Measurements from ENCODE around the gene LOXHD1. TPM values are rescaled to one million over a fixed set of nuclear protein-coding genes. Genes with fewer than 3 reads are reported as not detected.

LOXHD1 gene
- total RNA-seq, 1 donor, result 0.63 TPM

- Histone ChIP-seq H3K9me3 (ENCODE audit: low read depth, low read length) (no peaks in the 10 kb centered on the region), H3K27me3 (ENCODE audit: insufficient read depth, low read length) (no peaks in the 10 kb centered on the region), H3K4me3 (ENCODE audit: low read length) (no peak overlapping the region), H3K4me1 (ENCODE audit: insufficient read depth, low read length) (no peaks in the 10 kb centered on the region)
These were observed 24.0 kb upstream of the LOXHD1 start for GRCh38 chr18:46680784-46681695.

GRCh38 chr18:46679846-46680598 is 23.0 kb upstream of the LOXHD1 start:
- no peaks in the 10 kb centered on the region for H3K9me3 ChIP-seq (ENCODE audit: low read depth, low read length)

GRCh38 chr18:46678785-46679399 is 21.9 kb upstream of the LOXHD1 start:
- Histone ChIP-seq H3K4me3 (ENCODE audit: low read length) (no peak overlapping the region), H3K9me3 (ENCODE audit: low read depth, low read length) (no peaks in the 10 kb centered on the region), H3K4me1 (ENCODE audit: insufficient read depth, low read length) (no peaks in the 10 kb centered on the region), H3K27me3 (ENCODE audit: insufficient read depth, low read length) (no peaks in the 10 kb centered on the region)

More at GRCh38 chr18:46679846-46680598, 23.0 kb upstream of the LOXHD1 start:
- Histone ChIP-seq H3K4me3 (ENCODE audit: low read length) (no peak overlapping the region), H3K4me1 (ENCODE audit: insufficient read depth, low read length) (no peaks in the 10 kb centered on the region), H3K27me3 (ENCODE audit: insufficient read depth, low read length) (no peaks in the 10 kb centered on the region)

GRCh38 chr18:46678041-46678440 is 21.0 kb upstream of the LOXHD1 start:
- Histone ChIP-seq H3K4me1 (ENCODE audit: insufficient read depth, low read length) (no peaks in the 10 kb centered on the region), H3K27me3 (ENCODE audit: insufficient read depth, low read length) (no peaks in the 10 kb centered on the region), H3K9me3 (ENCODE audit: low read depth, low read length) (no peaks in the 10 kb centered on the region), H3K4me3 (ENCODE audit: low read length) (no peak overlapping the region)

- Histone ChIP-seq H3K27me3 (ENCODE audit: insufficient read depth, low read length) (no peaks in the 10 kb centered on the region), H3K4me3 (ENCODE audit: low read length) (no peak overlapping the region), H3K9me3 (ENCODE audit: low read depth, low read length) (no peaks in the 10 kb centered on the region), H3K4me1 (ENCODE audit: insufficient read depth, low read length) (no peaks in the 10 kb centered on the region)
These were observed 20.6 kb upstream of the LOXHD1 start for GRCh38 chr18:46677611-46678010.

GRCh38 chr18:46676182-46676835 is 19.3 kb upstream of the LOXHD1 start:
- H3K4me3 ChIP-seq (ENCODE audit: low read length), result no peak overlapping the region
- H3K9me3 ChIP-seq (ENCODE audit: low read depth, low read length), result no peaks in the 10 kb centered on the region
- no peaks in the 10 kb centered on the region for H3K27me3 ChIP-seq (ENCODE audit: insufficient read depth, low read length)
- H3K4me1 ChIP-seq (ENCODE audit: insufficient read depth, low read length), result no peaks in the 10 kb centered on the region

- no peaks in the 10 kb centered on the region for H3K4me1 ChIP-seq (ENCODE audit: insufficient read depth, low read length)
- no peaks in the 10 kb centered on the region for H3K27me3 ChIP-seq (ENCODE audit: insufficient read depth, low read length)
- no peak overlapping the region for H3K4me3 ChIP-seq (ENCODE audit: low read length)
- H3K9me3 ChIP-seq (ENCODE audit: low read depth, low read length), result no peaks in the 10 kb centered on the region
These were observed 18.1 kb upstream of the LOXHD1 start for GRCh38 chr18:46675112-46675511.

GRCh38 chr18:46672062-46672970 is 15.3 kb upstream of the LOXHD1 start:
- H3K4me3 ChIP-seq (ENCODE audit: low read length), result no peak overlapping the region
- H3K9me3 ChIP-seq (ENCODE audit: low read depth, low read length), result no peaks in the 10 kb centered on the region
- no peaks in the 10 kb centered on the region for H3K4me1 ChIP-seq (ENCODE audit: insufficient read depth, low read length)
- no peaks in the 10 kb centered on the region for H3K27me3 ChIP-seq (ENCODE audit: insufficient read depth, low read length)

- Histone ChIP-seq H3K4me1 (ENCODE audit: insufficient read depth, low read length) (no peaks in the 10 kb centered on the region), H3K4me3 (ENCODE audit: low read length) (no peak overlapping the region), H3K27me3 (ENCODE audit: insufficient read depth, low read length) (no peaks in the 10 kb centered on the region), H3K9me3 (ENCODE audit: low read depth, low read length) (no peaks in the 10 kb centered on the region)
These were observed 11.7 kb upstream of the LOXHD1 start for GRCh38 chr18:46668694-46669093.

- Histone ChIP-seq H3K4me3 (ENCODE audit: low read length) (no peak overlapping the region), H3K9me3 (ENCODE audit: low read depth, low read length) (no peaks in the 10 kb centered on the region), H3K4me1 (ENCODE audit: insufficient read depth, low read length) (no peaks in the 10 kb centered on the region), H3K27me3 (ENCODE audit: insufficient read depth, low read length) (no peaks in the 10 kb centered on the region)
These were observed 11.1 kb upstream of the LOXHD1 start for GRCh38 chr18:46668135-46668534.

- Histone ChIP-seq H3K9me3 (ENCODE audit: low read depth, low read length) (no peaks in the 10 kb centered on the region), H3K27me3 (ENCODE audit: insufficient read depth, low read length) (no peaks in the 10 kb centered on the region), H3K4me3 (ENCODE audit: low read length) (no peak overlapping the region), H3K4me1 (ENCODE audit: insufficient read depth, low read length) (no peaks in the 10 kb centered on the region)
These were observed 6.5 kb upstream of the LOXHD1 start for GRCh38 chr18:46663539-46663938.

- Histone ChIP-seq H3K9me3 (ENCODE audit: low read depth, low read length) (no peaks in the 10 kb centered on the region), H3K27me3 (ENCODE audit: insufficient read depth, low read length) (no peaks in the 10 kb centered on the region), H3K4me3 (ENCODE audit: low read length) (no peak overlapping the region)
These were observed 4.1 kb upstream of the LOXHD1 start for GRCh38 chr18:46660957-46661749.

GRCh38 chr18:46659484-46659883 is 2.5 kb upstream of the LOXHD1 start:
- Histone ChIP-seq H3K4me3 (ENCODE audit: low read length) (no peak overlapping the region), H3K9me3 (ENCODE audit: low read depth, low read length) (no peaks in the 10 kb centered on the region), H3K27me3 (ENCODE audit: insufficient read depth, low read length) (no peaks in the 10 kb centered on the region), H3K4me1 (ENCODE audit: insufficient read depth, low read length) (no peaks in the 10 kb centered on the region)

More at GRCh38 chr18:46660957-46661749, 4.1 kb upstream of the LOXHD1 start:
- H3K4me1 ChIP-seq (ENCODE audit: insufficient read depth, low read length), result no peaks in the 10 kb centered on the region

Measured in mononuclear cell (primary cell).